Left renal pelvis (tissue), 4 donors: ENCODE measurements around the gene RSRP1. TPM values are rescaled to one million over a fixed set of nuclear protein-coding genes. Genes with fewer than 3 reads are reported as not detected.

Experiments used
- DNase-seq, 4 donors: peaks; one replicate each; pipeline ENCODE4 v3.0.0-alpha.2; 2013; ENCODE audit warnings: low read depth in 4 of 4, low spot score in 3 of 4
- polyA plus RNA-seq, 4 donors: library from polyadenylated mRNA; unstranded; fragments of 120-200 nt; gene quantifications; one replicate each; pipeline ENCODE4 v1.2.1, GENCODE V29; 2013; ENCODE audit not compliant: insufficient read length in 4 of 4

The RSRP1 gene
- polyA plus RNA-seq, 4 donors, result 101 to 224 (median 160) TPM

GRCh38 chr1:25194572-25195020 is 52.7 kb downstream of the RSRP1 start:
- no peak for DNase-seq

GRCh38 chr1:25194054-25194453 is 53.2 kb downstream of the RSRP1 start:
- DNase-seq, result no peak

GRCh38 chr1:25193229-25193628 is 54.0 kb downstream of the RSRP1 start:
- DNase-seq, result no peak

Other genes with a start within 250 kb of the RSRP1 start
- 100 to 1,000 TPM in 3 of 4 donors, 10 to 100 TPM in 1; 93.6 to 120 (median 107) TPM for gene SYF2, start 15.0 kb downstream of the RSRP1 start, polyA plus RNA-seq
- 1 to 10 TPM in 2 of 4 donors, under 1 TPM in 2; 0.57 to 3.8 (median 1.6) TPM for gene RHD, start 25.1 kb upstream of the RSRP1 start, polyA plus RNA-seq
- 100 to 1,000 TPM in 2 of 4 donors, 10 to 100 TPM in 2; 91.1 to 137 (median 113) TPM for gene TMEM50A, start 90.9 kb upstream of the RSRP1 start, polyA plus RNA-seq
- gene RHCE, start 173.4 kb upstream of the RSRP1 start, polyA plus RNA-seq, result 1 to 10 TPM in 3 of 4 donors, under 1 TPM in 1; 0.70 to 5.3 (median 1.2) TPM
- gene MACO1, start 183.4 kb upstream of the RSRP1 start, polyA plus RNA-seq, result 10 to 100 TPM; 25.3 to 29.1 (median 27.1) TPM